C4-2B (cell line): ENCODE data around the gene TAPBPL.

Experiments
- H3K27ac ChIP-seq: fragments of 450-650 bp; 2 replicates; pipeline ENCODE4 v1.5.1; 2017
- CTCF ChIP-seq: fragments of 450-650 bp; conservative IDR thresholded peaks from 2 replicates; pipeline ENCODE4 v1.5.1; 2017; ENCODE audit warnings: mild to moderate bottlenecking
- ZFX ChIP-seq: fragments of 450-650 bp; IDR thresholded peaks from 2 replicates; pipeline ENCODE4 v1.6.1; 2017

Gene TAPBPL

GRCh38 chr12:6438345-6438744 lies 13.5 kb upstream of the TAPBPL start:
- no peak overlapping the region for H3K27ac ChIP-seq
- no peak for TF ChIP-seq CTCF
- no peak for TF ChIP-seq ZFX

DNA sequence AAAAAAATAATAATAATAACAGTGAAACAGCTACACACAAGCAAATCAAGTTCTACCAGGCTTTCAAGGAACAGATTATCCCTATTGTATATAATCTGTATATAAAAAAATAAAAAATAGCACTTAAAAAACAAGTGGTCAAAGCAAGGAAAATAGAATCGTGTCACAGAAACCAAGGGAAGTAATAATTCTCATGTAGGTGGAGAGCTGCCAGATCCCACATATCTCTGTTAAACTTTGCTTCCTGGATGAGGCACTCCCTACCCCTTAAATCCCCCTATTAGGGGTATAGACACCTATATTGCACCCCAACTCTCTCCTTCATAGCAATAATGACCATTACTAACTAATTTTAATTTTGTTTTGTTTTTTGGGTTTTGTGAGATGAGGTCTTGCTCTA lies 11.5 kb upstream of the TAPBPL start:
- TF ChIP-seq CTCF (no peak), ZFX (no peak)
- no peak overlapping the region for H3K27ac ChIP-seq

DNA sequence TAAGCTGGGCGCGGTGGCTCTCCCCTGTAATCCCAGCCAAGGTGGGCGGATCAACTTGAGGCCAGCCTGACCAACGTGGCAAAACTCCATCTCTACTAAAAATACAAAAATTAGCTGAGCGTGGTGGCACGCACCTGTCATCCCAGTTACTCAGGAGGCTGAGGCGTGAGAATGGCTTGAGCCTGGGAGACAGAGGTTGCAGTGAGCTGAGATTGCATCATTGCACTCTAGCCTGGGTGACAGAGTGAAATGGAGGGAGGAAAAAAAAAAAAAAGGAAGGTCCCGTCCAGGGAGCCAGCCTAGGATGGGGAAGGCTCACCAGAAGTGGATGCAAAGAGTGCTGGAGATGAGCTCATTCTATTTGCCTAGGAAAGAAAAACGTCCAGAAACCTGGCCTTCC lies 9.0 kb upstream of the TAPBPL start:
- TF ChIP-seq ZFX (no peak), CTCF (no peak)
- H3K27ac ChIP-seq = no peak overlapping the region

DNA sequence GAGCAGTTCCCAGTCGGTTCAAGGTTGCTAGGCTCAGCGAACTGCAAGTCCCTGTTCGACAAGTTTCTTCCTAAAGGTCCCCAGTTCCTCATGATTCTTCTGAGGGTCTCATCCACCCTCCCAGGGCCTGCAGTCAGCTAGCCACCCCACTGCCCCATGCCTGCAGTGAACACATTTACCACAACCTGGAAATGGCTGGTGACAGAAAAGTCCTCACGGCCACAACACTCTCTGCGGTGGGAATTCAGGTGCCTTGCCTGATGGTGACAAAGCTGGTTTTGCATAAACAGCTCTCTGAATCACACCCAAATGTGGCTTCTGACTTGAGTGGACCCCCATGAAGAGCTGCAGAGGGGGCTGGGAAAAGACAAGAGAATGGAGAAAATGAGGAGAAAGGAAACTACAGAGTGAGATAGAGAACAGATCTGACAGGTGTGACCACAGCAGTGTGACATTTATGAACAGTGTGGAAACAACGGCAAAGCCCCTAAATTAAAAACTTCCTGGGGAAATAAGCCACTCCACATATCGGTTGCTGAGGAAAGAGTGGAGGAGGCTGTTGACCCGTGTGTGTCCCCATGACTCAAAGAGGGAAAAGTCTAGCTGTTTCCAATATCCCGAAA lies 8.4 kb upstream of the TAPBPL start:
- no peak for TF ChIP-seq ZFX
- no peak for TF ChIP-seq CTCF
- H3K27ac ChIP-seq = no peak overlapping the region

- no peak for TF ChIP-seq CTCF
- no peak for TF ChIP-seq ZFX
- H3K27ac ChIP-seq = no peak overlapping the region
These were observed 7.8 kb upstream of the TAPBPL start for GRCh38 chr12:6444031-6444430.

DNA sequence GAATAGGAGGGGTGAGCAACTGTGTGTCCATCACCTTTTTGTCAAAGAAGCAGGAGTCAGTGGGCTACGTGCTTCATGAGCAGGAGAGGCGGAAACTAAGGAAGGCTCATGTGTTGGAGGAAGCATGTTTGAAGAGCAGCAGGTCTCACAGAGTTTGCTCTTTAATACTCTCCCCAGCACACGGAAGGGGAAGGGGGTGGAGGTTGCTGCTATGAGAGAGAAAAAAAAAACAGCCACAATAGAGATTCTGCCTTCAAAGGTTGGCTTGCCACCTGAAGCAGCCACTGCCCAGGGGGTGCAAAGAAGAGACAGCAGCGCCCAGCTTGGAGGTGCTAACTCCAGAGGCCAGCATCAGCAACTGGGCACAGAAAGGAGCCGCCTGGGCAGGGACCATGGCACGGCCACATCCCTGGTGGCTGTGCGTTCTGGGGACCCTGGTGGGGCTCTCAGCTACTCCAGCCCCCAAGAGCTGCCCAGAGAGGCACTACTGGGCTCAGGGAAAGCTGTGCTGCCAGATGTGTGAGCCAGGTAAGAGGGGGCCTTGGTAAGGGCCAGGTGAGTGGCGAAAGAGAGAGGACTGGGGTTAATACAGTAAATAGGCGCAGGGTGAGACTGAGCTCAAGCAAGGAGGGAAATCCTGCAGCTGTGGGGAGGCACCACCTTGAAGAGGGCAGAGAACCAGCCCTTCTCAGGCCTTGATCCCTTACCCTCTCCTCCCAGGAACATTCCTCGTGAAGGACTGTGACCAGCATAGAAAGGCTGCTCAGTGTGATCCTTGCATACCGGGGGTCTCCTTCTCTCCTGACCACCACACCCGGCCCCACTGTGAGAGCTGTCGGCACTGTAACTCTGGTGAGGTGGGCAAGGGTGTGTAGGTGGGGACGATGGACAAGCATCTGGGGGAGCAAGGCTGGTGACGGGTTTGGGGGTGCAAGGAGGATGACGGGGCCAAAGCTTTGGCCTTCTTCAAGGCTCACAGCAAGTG lies 6.8 kb upstream of the TAPBPL start, which contains the start of gene CD27:
TSS of gene CD27 (plus strand) at position 252 of the 985 bp plus-strand sequence. CDS start at position 393, 141 bp downstream.
- TF ChIP-seq ZFX (no peak), CTCF (no peak)

More for the DNA sequence above, 6.8 kb upstream of the TAPBPL start, which contains the start of gene CD27:
- no peak within 1 kb of the TSS for H3K27ac ChIP-seq
